HEK293 (cell line): ENCODE data around the gene COPS2.
"Not testable (repeated sequence)": the region's sequence is repeated elsewhere in the genome, so short reads cannot be mapped to it uniquely, and the experiment has no call there.

ENCODE experiments used
- CTCF ChIA-PET: fragments of 350-600 bp; formaldehyde crosslinking; extraction: SDS; loops from one replicate; lab custom pipeline; 2021; ENCODE audit warnings: antibody characterized with exemption; lab: Yijun Ruan, JAX
- POLR2A ChIA-PET: fragments of 300-600 bp; formaldehyde crosslinking; extraction: SDS; loops from one replicate; lab custom pipeline; 2020; ENCODE audit warnings: antibody characterized with exemption, inconsistent platforms; lab: Yijun Ruan, JAX
- H3K27ac ChIP-seq: fragments of 200-500 bp; sonication (Bioruptor generic); 2 replicates; pipeline ENCODE4 v1.5.1; 2014; ENCODE audit warnings: low read depth, low read length, control low read depth, inconsistent platforms; ENCODE audit errors: extremely low read depth
- H3K36me3 ChIP-seq, 2 experiments: fragments of 200-500 bp in 1 of 2; sonication (Bioruptor generic) in 1 of 2; 1 replicate in 1 of 2; 2 replicates in 1 of 2; pipeline ENCODE4 v1.5.1; 2014 to 2017; ENCODE audit warnings: inconsistent platforms in 2 of 2, low read length in 2 of 2; ENCODE audit not compliant: control insufficient read depth in 2 of 2, insufficient read depth in 1 of 2
- H3K4me1 ChIP-seq: fragments of 200-500 bp; sonication (Bioruptor generic); 2 replicates; pipeline ENCODE4 v1.5.1; 2014; ENCODE audit warnings: mild to moderate bottlenecking, low read length, inconsistent platforms; ENCODE audit not compliant: control insufficient read depth, insufficient read depth
- H3K4me3 ChIP-seq: 2 replicates; pipeline ENCODE4 v1.5.1; 2011; ENCODE audit warnings: low read depth, mild to moderate bottlenecking, control low read depth, low read length, moderate library complexity
- H3K9me3 ChIP-seq: fragments of 200-500 bp; sonication (Bioruptor generic); 2 replicates; pipeline ENCODE4 v1.5.1; 2014; ENCODE audit warnings: low read depth, low read length, inconsistent platforms; ENCODE audit not compliant: control insufficient read depth, insufficient read depth
- GLI2 ChIP-seq: fragments of 450-650 bp; formaldehyde crosslinking; IDR thresholded peaks from 2 replicates; pipeline ENCODE4; 2017; ENCODE audit warnings: missing biosample characterization, missing genetic modification characterization, low read depth, borderline replicate concordance
- REPIN1 ChIP-seq: fragments of 450-650 bp; formaldehyde crosslinking; IDR thresholded peaks from 2 replicates; pipeline ENCODE4 v1.5.1; 2017; ENCODE audit warnings: missing biosample characterization, missing genetic modification characterization, low read depth
- SETDB1 ChIP-seq: IDR thresholded peaks from one replicate; pipeline ENCODE4 v1.6.1; 2017; ENCODE audit warnings: mild to moderate bottlenecking, low read length, moderate library complexity, mixed read lengths; ENCODE audit not compliant: insufficient read length
- WT1 ChIP-seq: fragments of 450-650 bp; formaldehyde crosslinking; IDR thresholded peaks from 2 replicates; pipeline ENCODE4 v1.5.1; 2016; ENCODE audit warnings: missing biosample characterization, missing genetic modification characterization
- ZFP37 ChIP-seq: fragments of 450-650 bp; formaldehyde crosslinking; IDR thresholded peaks from 2 replicates; pipeline ENCODE4 v1.5.1; 2016; ENCODE audit warnings: missing biosample characterization, missing genetic modification characterization
- ZNF146 ChIP-seq: fragments of 450-650 bp; formaldehyde crosslinking; IDR thresholded peaks from 2 replicates; pipeline ENCODE4 v1.5.1; 2016; ENCODE audit warnings: missing biosample characterization, missing genetic modification characterization
- ZNF157 ChIP-seq: fragments of 450-650 bp; formaldehyde crosslinking; IDR thresholded peaks from 2 replicates; pipeline ENCODE4 v1.5.1; 2016; ENCODE audit warnings: missing biosample characterization, missing genetic modification characterization
- ZNF169 ChIP-seq: fragments of 450-650 bp; formaldehyde crosslinking; IDR thresholded peaks from 2 replicates; pipeline ENCODE4 v1.5.1; 2016; ENCODE audit warnings: missing biosample characterization, missing genetic modification characterization
- ZNF514 ChIP-seq: fragments of 450-650 bp; formaldehyde crosslinking; IDR thresholded peaks from 2 replicates; pipeline ENCODE4 v1.5.1; 2016; ENCODE audit warnings: missing biosample characterization, missing genetic modification characterization
- ZNF776 ChIP-seq: fragments of 450-650 bp; formaldehyde crosslinking; IDR thresholded peaks from 2 replicates; pipeline ENCODE4 v1.5.0; 2017; ENCODE audit warnings: missing biosample characterization, missing genetic modification characterization, borderline replicate concordance
- TF ChIP-seq, protein P1 (sequence below): fragments of 450-650 bp; formaldehyde crosslinking; IDR thresholded peaks from 2 replicates; pipeline ENCODE4 v1.5.1; 2016; ENCODE audit warnings: missing biosample characterization, missing genetic modification characterization
- TF ChIP-seq, protein P2 (sequence below): IDR thresholded peaks from 2 replicates; pipeline ENCODE4 v1.6.1; 2011; ENCODE audit warnings: mild to moderate bottlenecking, low read depth, low read length, borderline replicate concordance

Gene COPS2

GRCh38 chr15:49187549-49188245 lies 32.3 kb upstream of the COPS2 start:
- ChIA-PET POLR2A (no interaction called here), CTCF (no interaction called here)
- Histone ChIP-seq H3K36me3 (no peaks in the 10 kb centered on the region), H3K9me3 (no peaks in the 10 kb centered on the region), H3K4me3 (no peak overlapping the region), H3K27ac (no peak overlapping the region), H3K4me1 (no peaks in the 10 kb centered on the region)
- TF ChIP-seq, protein P1, sequence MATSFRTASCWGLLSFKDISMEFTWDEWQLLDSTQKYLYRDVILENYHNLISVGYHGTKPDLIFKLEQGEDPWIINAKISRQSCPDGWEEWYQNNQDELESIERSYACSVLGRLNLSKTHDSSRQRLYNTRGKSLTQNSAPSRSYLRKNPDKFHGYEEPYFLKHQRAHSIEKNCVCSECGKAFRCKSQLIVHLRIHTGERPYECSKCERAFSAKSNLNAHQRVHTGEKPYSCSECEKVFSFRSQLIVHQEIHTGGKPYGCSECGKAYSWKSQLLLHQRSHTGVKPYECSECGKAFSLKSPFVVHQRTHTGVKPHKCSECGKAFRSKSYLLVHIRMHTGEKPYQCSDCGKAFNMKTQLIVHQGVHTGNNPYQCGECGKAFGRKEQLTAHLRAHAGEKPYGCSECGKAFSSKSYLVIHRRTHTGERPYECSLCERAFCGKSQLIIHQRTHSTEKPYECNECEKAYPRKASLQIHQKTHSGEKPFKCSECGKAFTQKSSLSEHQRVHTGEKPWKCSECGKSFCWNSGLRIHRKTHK (tag by site-specific recombination): no peak
- TF ChIP-seq WT1 (tag by site-specific recombination) (no peak), ZNF157 (tag by site-specific recombination) (no peak), ZFP37 (tag by site-specific recombination) (no peak), ZNF514 (no peak)

DNA sequence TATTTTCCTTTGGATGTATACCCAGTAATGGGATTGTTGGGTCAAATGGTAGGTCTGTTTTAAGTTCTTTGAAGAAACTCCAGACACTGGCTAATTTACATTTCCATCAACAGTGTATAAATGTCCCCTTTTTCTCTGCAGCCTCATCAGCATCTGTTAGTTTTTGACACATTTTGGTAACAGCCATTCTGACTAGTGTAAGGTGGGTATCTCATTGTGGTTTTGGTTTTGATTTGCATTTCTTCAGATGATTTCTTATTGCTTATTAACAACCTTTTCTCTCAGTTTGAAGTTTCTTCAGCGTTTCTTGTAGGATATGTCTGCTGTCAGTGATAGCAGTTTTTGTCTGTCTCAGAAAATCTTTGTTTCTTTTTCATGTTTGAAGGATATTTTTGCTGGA lies 30.1 kb upstream of the COPS2 start:
- no peak overlapping the region for H3K27ac ChIP-seq
- CTCF ChIA-PET: no interaction called here
- no peaks in the 10 kb centered on the region for H3K36me3 ChIP-seq
- no peaks in the 10 kb centered on the region for H3K4me1 ChIP-seq
- no peaks in the 10 kb centered on the region for H3K9me3 ChIP-seq
- POLR2A ChIA-PET: no interaction called here
- H3K4me3 ChIP-seq: no peak overlapping the region
- TF ChIP-seq, protein P2, sequence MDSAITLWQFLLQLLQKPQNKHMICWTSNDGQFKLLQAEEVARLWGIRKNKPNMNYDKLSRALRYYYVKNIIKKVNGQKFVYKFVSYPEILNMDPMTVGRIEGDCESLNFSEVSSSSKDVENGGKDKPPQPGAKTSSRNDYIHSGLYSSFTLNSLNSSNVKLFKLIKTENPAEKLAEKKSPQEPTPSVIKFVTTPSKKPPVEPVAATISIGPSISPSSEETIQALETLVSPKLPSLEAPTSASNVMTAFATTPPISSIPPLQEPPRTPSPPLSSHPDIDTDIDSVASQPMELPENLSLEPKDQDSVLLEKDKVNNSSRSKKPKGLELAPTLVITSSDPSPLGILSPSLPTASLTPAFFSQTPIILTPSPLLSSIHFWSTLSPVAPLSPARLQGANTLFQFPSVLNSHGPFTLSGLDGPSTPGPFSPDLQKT: no peak
- TF ChIP-seq SETDB1: no peak
- no peak for TF ChIP-seq GLI2 (tag by site-specific recombination)

DNA sequence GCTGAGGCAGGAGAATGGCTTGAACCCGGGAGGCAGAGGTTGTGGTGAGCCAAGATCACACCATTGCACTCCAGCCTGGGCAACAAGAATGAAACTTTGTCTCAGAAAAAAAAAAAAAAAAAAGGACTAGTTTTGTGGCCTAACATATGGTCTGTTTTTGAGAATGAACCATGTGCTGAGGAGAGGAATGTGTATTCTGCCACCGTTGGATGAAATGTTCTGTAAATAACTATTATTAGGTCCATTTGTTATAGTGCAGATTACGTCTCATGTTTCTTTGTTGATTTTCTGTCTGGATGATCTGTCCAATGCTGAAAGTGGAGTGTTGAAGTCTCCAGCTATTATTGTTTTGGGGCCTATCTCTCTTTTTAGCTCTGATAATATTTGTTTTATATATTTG lies 28.3 kb upstream of the COPS2 start:
- POLR2A ChIA-PET, CTCF ChIA-PET: not testable (repeated sequence)

DNA sequence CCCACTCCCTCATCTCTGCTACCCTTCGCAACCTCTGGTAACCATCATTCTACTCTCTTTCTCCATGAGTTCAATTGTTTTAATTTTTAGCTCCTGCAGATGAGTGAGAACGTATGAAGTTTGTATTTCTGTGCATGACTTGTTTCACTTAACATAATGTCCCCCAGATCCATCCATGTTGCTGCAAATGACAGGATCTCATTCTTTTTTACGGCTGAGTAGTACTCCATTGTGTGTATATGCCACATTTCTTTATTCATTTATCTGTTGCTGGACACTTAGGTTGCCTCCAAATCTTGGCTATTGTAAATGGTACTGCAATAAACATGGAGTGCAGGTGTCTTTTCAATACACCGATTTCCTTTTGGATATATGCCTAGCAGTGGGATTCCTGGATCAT lies 26.7 kb upstream of the COPS2 start:
- ChIA-PET CTCF (interaction anchor here (0.6 to 0.7 kb wide), 2 partner anchors 19 to 1209 kb away, joined by 3 to 4 read pairs; no protein-coding TSS in a partner anchor), POLR2A (no interaction called here)
- Histone ChIP-seq H3K27ac (no peak overlapping the region), H3K4me1 (no peaks in the 10 kb centered on the region), H3K9me3 (no peaks in the 10 kb centered on the region), H3K36me3 (no peaks in the 10 kb centered on the region), H3K4me3 (no peak overlapping the region)
- TF ChIP-seq ZNF776 (tag by site-specific recombination): no peak
- TF ChIP-seq ZNF146 (tag by site-specific recombination): peak; percentile 55

More for the DNA sequence above, 28.3 kb upstream of the COPS2 start:
- H3K4me1 ChIP-seq, H3K4me3 ChIP-seq, H3K27ac ChIP-seq, H3K36me3 ChIP-seq, H3K9me3 ChIP-seq: not testable (repeated sequence)

DNA sequence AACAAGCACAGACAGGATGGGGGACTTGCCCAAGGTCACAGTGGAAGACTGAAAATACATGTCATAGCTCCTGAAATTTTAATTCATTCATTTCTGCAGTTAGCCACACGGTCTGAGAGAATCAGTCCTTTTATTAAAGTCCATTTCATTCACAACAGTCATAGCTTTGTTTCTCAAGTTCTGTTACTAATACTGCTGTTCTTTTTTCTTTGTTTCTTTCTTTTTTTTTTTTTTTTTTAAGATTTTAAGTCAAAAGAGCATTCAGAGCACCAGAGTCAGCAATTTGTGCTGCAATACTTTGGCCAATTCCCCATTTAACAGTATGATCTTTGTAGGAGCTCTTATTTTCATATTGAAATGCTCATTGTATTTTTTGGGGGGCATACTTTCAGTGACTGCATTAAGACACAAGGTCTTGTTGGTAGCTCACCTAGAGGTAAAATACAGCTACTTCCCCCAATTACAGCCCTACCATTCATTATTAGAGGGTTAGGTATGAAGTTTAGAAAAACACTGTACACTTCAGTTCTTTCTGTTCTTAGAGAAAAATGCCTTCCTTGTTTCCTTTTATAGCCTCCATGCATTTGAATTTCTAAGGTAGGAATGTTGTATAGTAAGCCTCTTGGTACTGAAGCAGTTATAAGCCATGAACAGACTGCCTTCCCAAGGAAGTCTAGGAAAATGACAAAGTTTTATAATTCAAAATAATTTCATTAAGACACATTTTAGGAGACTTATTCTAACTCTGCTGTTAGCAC lies 24.2 kb upstream of the COPS2 start:
- no peaks in the 10 kb centered on the region for H3K36me3 ChIP-seq
- ChIA-PET CTCF (no interaction called here), POLR2A (interaction anchor here (0.7 to 1.1 kb wide), 3 partner anchors 10 to 863 kb away, joined by 3 to 4 read pairs (median 4); partner anchors contain the start of genes COPS2 and GALK2)
- H3K4me1 ChIP-seq: no peaks in the 10 kb centered on the region
- no peak overlapping the region for H3K27ac ChIP-seq
- TF ChIP-seq ZNF169 (no peak), REPIN1 (tag by site-specific recombination) (no peak)
- no peak overlapping the region for H3K4me3 ChIP-seq
- H3K9me3 ChIP-seq: no peaks in the 10 kb centered on the region
